Hepatocyte (in vitro differentiated cells): ENCODE data around the gene RUNDC3A. TPM values are rescaled to one million over a fixed set of nuclear protein-coding genes. Genes with fewer than 3 reads are reported as not detected.

Experiments
- DNase-seq: peaks from one replicate; pipeline ENCODE4 v3.0.0-alpha.2; 2016; ENCODE audit warnings: low spot score
- H2AFZ ChIP-seq: fragments of 200-600 bp; sonication (generic); 2 replicates; pipeline ENCODE4 v1.6.0; 2016; ENCODE audit warnings: antibody characterized with exemption, mild to moderate bottlenecking
- H3K27ac ChIP-seq: fragments of 200-600 bp; sonication (generic); 2 replicates; pipeline ENCODE4 v1.5.1; 2016; ENCODE audit warnings: mild to moderate bottlenecking
- H3K27me3 ChIP-seq: fragments of 200-600 bp; sonication (generic); 2 replicates; pipeline ENCODE4 v1.6.1; 2016
- H3K36me3 ChIP-seq: fragments of 200-600 bp; sonication (generic); replicated peaks from 2 replicates; pipeline ENCODE4 v1.5.1; 2016; ENCODE audit warnings: low read depth; ENCODE audit not compliant: insufficient read depth
- H3K4me1 ChIP-seq: fragments of 200-600 bp; sonication (generic); 2 replicates; pipeline ENCODE4 v1.5.1; 2016; ENCODE audit warnings: mild to moderate bottlenecking, moderate library complexity; ENCODE audit not compliant: insufficient read depth
- H3K4me2 ChIP-seq: fragments of 200-600 bp; sonication (generic); 2 replicates; pipeline ENCODE4 v1.6.0; 2016
- H3K4me3 ChIP-seq: fragments of 200-600 bp; sonication (generic); 2 replicates; pipeline ENCODE4 v1.5.1; 2016; ENCODE audit warnings: mild to moderate bottlenecking
- H3K79me2 ChIP-seq: fragments of 200-600 bp; sonication (generic); 2 replicates; pipeline ENCODE4 v1.6.0; 2017; ENCODE audit warnings: mild to moderate bottlenecking
- H3K9me2 ChIP-seq: fragments of 200-600 bp; sonication (generic); replicated peaks from 2 replicates; pipeline ENCODE4 v1.6.0; 2017; ENCODE audit warnings: mild to moderate bottlenecking; ENCODE audit not compliant: insufficient read depth
- H3K9me3 ChIP-seq: fragments of 200-600 bp; sonication (generic); 2 replicates; pipeline ENCODE4 v1.5.1; 2016; ENCODE audit warnings: low read depth, mild to moderate bottlenecking
- H4K20me1 ChIP-seq: fragments of 200-600 bp; sonication (generic); 2 replicates; pipeline ENCODE4 v1.6.0; 2016; ENCODE audit warnings: mild to moderate bottlenecking; ENCODE audit not compliant: insufficient read depth, poor library complexity, severe bottlenecking
- EZH2 ChIP-seq: fragments of 200-600 bp; sonication (generic); IDR thresholded peaks from 2 replicates; pipeline ENCODE4 v1.6.1; 2016; ENCODE audit warnings: antibody characterized with exemption, mild to moderate bottlenecking, borderline replicate concordance
- EZH2phosphoT487 ChIP-seq: fragments of 200-600 bp; sonication (generic); IDR thresholded peaks from one replicate; pipeline ENCODE4 v1.6.1; 2018; ENCODE audit warnings: antibody characterized with exemption, mild to moderate bottlenecking, low read depth, moderate library complexity; ENCODE audit not compliant: unreplicated experiment, severe bottlenecking
- WGBS: methylation state at CpG from one replicate; pipeline ENCODE4 v1.1.6; 2016; ENCODE audit warnings: low lambda C conversion rate; ENCODE audit errors: missing lambda C conversion rate; 5-methylcytosine and 5-hydroxymethylcytosine counted together
- polyA plus RNA-seq: library from polyadenylated mRNA; unstranded; fragments of >200 nt; fragmentation: Nextera tagmentation; extraction: Ambion mirVana; gene quantifications from 2 replicates; pipeline ENCODE4 v1.2.1, GENCODE V29; 2016
- total RNA-seq: library from RNA; depleted of rRNA; stranded (reverse); fragments of >200 nt; gene quantifications from 2 replicates; pipeline ENCODE4 v1.2.3, GENCODE V29; 2014
- TF ChIP-seq, protein P1 (sequence below): fragments of 200-600 bp; sonication (generic); IDR thresholded peaks from 2 replicates; pipeline ENCODE4 v1.5.1; 2016; ENCODE audit warnings: antibody characterized with exemption, mild to moderate bottlenecking; ENCODE audit not compliant: poor library complexity

Gene RUNDC3A
- total and polyA plus RNA-seq, 2 experiments from 2014 or later, result 0.40 to 2.1 TPM

DNA sequence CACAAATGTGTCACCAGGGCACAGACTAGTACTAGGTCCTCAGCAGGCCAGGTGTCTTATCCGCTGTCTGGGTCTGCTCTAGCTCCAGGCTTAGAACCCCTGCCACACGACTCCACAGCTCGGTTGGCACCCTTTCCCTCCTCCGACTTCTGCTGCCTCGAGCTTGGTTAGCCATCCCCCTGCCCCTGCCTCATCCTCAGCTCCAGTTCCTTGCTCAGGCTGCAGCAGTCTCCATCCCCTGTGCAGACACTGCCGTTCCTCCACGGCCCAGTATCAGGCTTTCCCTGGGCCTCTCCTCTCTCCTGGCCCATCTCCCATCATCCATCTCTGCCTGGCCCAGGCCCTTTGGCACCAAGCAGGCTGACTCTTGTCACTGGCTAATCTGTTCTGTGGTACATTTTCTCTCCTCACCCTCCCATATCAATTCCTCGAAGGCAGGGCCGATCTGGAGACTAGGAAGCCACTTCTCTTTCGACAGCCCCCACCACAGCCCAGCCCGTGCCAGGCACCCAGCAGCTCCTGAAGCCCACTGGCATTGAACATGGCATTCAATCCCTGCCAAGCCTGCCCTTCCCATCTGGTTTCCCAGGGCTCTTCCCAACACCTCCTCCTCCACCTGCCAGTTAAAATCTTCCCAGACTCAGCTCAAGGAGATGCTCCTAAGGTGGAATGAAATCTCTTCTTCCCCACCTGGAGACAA lies 35.3 kb downstream of the RUNDC3A start:
- DNase-seq, result no peak
- WGBS, result 94% methylated on average over 11 of the region's 11 CpGs
- peaks cover 15% of the 10 kb centered on the region for H3K79me2 ChIP-seq
- no peaks in the 10 kb centered on the region for H3K4me1 ChIP-seq
- no peak overlapping the region for H3K4me3 ChIP-seq
- H4K20me1 ChIP-seq, result no peaks in the 10 kb centered on the region
- no peak overlapping the region for H3K4me2 ChIP-seq
- H3K27me3 ChIP-seq, result no peaks in the 10 kb centered on the region
- no peaks in the 10 kb centered on the region for H3K36me3 ChIP-seq
- no peaks in the 10 kb centered on the region for H3K9me3 ChIP-seq
- H3K27ac ChIP-seq, result no peak overlapping the region
- H2AFZ ChIP-seq, result no peak overlapping the region
- no peaks in the 10 kb centered on the region for H3K9me2 ChIP-seq
- TF ChIP-seq, protein P1, sequence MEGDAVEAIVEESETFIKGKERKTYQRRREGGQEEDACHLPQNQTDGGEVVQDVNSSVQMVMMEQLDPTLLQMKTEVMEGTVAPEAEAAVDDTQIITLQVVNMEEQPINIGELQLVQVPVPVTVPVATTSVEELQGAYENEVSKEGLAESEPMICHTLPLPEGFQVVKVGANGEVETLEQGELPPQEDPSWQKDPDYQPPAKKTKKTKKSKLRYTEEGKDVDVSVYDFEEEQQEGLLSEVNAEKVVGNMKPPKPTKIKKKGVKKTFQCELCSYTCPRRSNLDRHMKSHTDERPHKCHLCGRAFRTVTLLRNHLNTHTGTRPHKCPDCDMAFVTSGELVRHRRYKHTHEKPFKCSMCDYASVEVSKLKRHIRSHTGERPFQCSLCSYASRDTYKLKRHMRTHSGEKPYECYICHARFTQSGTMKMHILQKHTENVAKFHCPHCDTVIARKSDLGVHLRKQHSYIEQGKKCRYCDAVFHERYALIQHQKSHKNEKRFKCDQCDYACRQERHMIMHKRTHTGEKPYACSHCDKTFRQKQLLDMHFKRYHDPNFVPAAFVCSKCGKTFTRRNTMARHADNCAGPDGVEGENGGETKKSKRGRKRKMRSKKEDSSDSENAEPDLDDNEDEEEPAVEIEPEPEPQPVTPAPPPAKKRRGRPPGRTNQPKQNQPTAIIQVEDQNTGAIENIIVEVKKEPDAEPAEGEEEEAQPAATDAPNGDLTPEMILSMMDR, result no peak
- TF ChIP-seq EZH2phosphoT487 (no peak), EZH2 (no peak)

DNA sequence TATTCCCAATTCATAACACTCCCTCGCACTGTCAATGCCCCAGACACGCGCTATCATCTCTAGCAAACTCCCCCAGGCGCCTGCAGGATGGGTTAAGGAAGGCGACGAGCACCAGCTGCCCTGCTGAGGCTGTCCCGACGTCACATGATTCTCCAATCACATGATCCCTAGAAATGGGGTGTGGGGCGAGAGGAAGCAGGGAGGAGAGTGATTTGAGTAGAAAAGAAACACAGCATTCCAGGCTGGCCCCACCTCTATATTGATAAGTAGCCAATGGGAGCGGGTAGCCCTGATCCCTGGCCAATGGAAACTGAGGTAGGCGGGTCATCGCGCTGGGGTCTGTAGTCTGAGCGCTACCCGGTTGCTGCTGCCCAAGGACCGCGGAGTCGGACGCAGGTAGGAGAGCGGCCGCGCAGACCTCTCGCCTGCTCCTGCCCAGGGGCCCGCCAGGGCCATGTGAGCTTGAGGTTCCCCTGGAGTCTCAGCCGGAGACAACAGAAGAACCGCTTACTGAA lies 36.6 kb downstream of the RUNDC3A start, which contains the start of gene GRN:
Gene GRN (plus strand): TSS at position 364 of the 515 bp plus-strand sequence. CDS start 3,863 bp downstream, outside the sequence.
- H4K20me1 ChIP-seq, result no peaks in the 10 kb centered on the region
- under 1% methylated on average over 26 of the region's 26 CpGs for WGBS

DNA sequence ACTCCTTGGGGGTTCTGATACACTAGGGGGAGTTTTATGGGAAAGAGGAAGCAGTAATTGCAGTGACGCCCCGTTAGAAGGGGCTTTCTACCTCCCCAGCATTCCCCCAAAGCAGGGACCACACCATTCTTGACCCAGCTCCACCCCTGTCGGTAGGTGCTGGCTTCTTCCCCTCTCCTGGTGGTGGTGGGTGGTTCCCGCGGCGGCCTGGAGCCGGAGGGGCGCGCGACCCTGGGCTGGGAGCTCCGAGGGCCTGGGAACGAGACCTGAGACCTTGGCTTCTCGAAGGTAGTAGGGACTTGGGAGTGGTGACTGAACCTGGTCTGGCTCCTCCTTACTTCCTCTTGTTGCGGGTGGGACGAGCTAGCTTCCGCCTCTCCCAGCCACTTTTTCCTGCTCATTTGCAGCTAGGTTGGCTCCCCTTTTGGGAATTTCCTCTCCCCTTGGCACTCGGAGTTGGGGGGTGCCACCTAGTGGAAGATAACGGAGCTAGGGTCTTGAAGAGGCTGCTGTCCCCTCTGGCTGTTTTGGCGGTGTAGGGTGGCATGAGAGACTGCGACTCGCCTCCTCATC lies 37.1 kb downstream of the RUNDC3A start:
- Histone ChIP-seq H3K36me3 (no peaks in the 10 kb centered on the region), H4K20me1 (no peaks in the 10 kb centered on the region), H3K4me2 (peak overlapping the region; percentile 89), H3K4me3 (peak overlapping the region; percentile 70), H2AFZ (peak overlapping the region; percentile 32), H3K9me2 (no peaks in the 10 kb centered on the region), H3K9me3 (no peaks in the 10 kb centered on the region), H3K27me3 (no peaks in the 10 kb centered on the region), H3K79me2 (peaks cover 15% of the 10 kb centered on the region), H3K4me1 (no peaks in the 10 kb centered on the region), H3K27ac (peak overlapping the region; percentile 76)
- peak; percentile 75 for DNase-seq
- no peak for TF ChIP-seq EZH2
- TF ChIP-seq, protein P1, result peak; percentile 43
- 3% methylated on average over 21 of the region's 21 CpGs for WGBS

More for the DNA sequence above, 36.6 kb downstream of the RUNDC3A start, which contains the start of gene GRN:
- Histone ChIP-seq H3K9me2 (no peaks in the 10 kb centered on the region), H3K9me3 (no peaks in the 10 kb centered on the region), H3K4me3 (peak within 1 kb of the TSS; percentile 70), H2AFZ (peak within 1 kb of the TSS; percentile 61), H3K4me1 (no peaks in the 10 kb centered on the region), H3K79me2 (peaks cover 15% of the 10 kb centered on the region), H3K4me2 (peak within 1 kb of the TSS; percentile 89), H3K36me3 (no peaks in the 10 kb centered on the region), H3K27ac (peak within 1 kb of the TSS; percentile 76), H3K27me3 (no peaks in the 10 kb centered on the region)
- DNase-seq, result peak; percentile 98
- TF ChIP-seq, protein P1, result no peak
- TF ChIP-seq EZH2phosphoT487, result no peak
